ENCODE data around the gene CD274.

GRCh38 chr9:5443850-5444249, 6.5 kb upstream of the CD274 start:
- TF ChIP-seq CTCF (IDR thresholded peaks at IDR 0.05) (no peak), POLR2A (IDR thresholded peaks at IDR 0.05) (no peak)

Measured in esophagus squamous epithelium (tissue), 4 donors.